A673 (cell line): ENCODE results near the gene ARPC1A. TPM values are rescaled to one million over a fixed set of nuclear protein-coding genes. Genes with fewer than 3 reads are reported as not detected.
"Not testable (repeated sequence)": the region's sequence is repeated elsewhere in the genome, so short reads cannot be mapped to it uniquely, and the experiment has no call there.

Experiments used
- BruUV-seq: library from RNA; stranded (reverse); fragments of 400-500 nt; replicated peaks from 2 replicates; lab custom pipeline; 2021; lab: Mats Ljungman, UMichigan
- CTCF ChIA-PET: fragments of 300-600 bp; sonication (Branson Sonifier 250); formaldehyde crosslinking; loops from one replicate; lab custom pipeline; 2022; ENCODE audit warnings: antibody characterized with exemption; lab: Charles Lee
- POLR2A ChIA-PET: fragments of 300-600 bp; sonication (Branson Sonifier 250); formaldehyde crosslinking; loops from one replicate; lab custom pipeline; 2022; ENCODE audit warnings: antibody characterized with exemption; ENCODE audit not compliant: low non-redundant PET; lab: Charles Lee
- DNase-seq: peaks from one replicate; pipeline ENCODE4 v3.0.0-alpha.2; 2015; ENCODE audit warnings: low spot score
- H3K27ac ChIP-seq: fragments of 200-600 bp; sonication (generic); 2 replicates; pipeline ENCODE4 v1.5.1; 2016; ENCODE audit warnings: mixed run types, low read depth, mild to moderate bottlenecking, mixed read lengths, antibody characterized with exemption, low read length; ENCODE audit not compliant: poor library complexity, severe bottlenecking
- H3K27me3 ChIP-seq: fragments of 200-600 bp; sonication (generic); replicated peaks from 2 replicates; pipeline ENCODE4 v1.6.1; 2017; ENCODE audit warnings: mixed run types, low read depth, mild to moderate bottlenecking, mixed read lengths, antibody characterized with exemption, low read length; ENCODE audit not compliant: insufficient read depth, poor library complexity
- H3K36me3 ChIP-seq: fragments of 200-600 bp; sonication (generic); 2 replicates; pipeline ENCODE4 v1.6.1; 2016; ENCODE audit warnings: mixed run types, mild to moderate bottlenecking, mixed read lengths, antibody characterized with exemption, low read length; ENCODE audit not compliant: insufficient read depth, poor library complexity, severe bottlenecking
- H3K4me1 ChIP-seq: fragments of 200-600 bp; sonication (generic); 2 replicates; pipeline ENCODE4 v1.6.1; 2017; ENCODE audit warnings: mixed run types, mild to moderate bottlenecking, mixed read lengths, antibody characterized with exemption, low read length; ENCODE audit not compliant: insufficient read depth, poor library complexity, severe bottlenecking
- H3K4me3 ChIP-seq: fragments of 200-600 bp; sonication (generic); 2 replicates; pipeline ENCODE4 v1.5.1; 2016; ENCODE audit warnings: low read depth, mixed run types, mild to moderate bottlenecking, mixed read lengths, low read length; ENCODE audit not compliant: poor library complexity, severe bottlenecking
- H3K9me3 ChIP-seq: fragments of 200-600 bp; sonication (generic); 2 replicates; pipeline ENCODE4 v1.6.1; 2016; ENCODE audit warnings: mixed run types, low read depth, mild to moderate bottlenecking, mixed read lengths, antibody characterized with exemption, low read length; ENCODE audit not compliant: poor library complexity, severe bottlenecking
- CTCF ChIP-seq: fragments of 300-800, 200-600 bp; sonication (generic); conservative IDR thresholded peaks from 2 replicates; pipeline ENCODE4 v1.5.1; 2017; ENCODE audit warnings: low read depth, mild to moderate bottlenecking, antibody characterized with exemption, low read length, moderate library complexity, mixed read lengths
- EZH2 ChIP-seq: fragments of 200-600 bp; sonication (generic); IDR thresholded peaks from 2 replicates; pipeline ENCODE4 v1.6.1; 2017; ENCODE audit warnings: borderline replicate concordance, low read depth, mild to moderate bottlenecking, mixed read lengths, antibody characterized with exemption, low read length; ENCODE audit not compliant: poor library complexity, severe bottlenecking
- intact Hi-C: fragments of 100-400 bp; cut with micrococcal nuclease; formaldehyde crosslinking; loops from one replicate; pipeline ENCODE4 v1.10.0; 2022; ENCODE audit not compliant: unreplicated experiment
- total RNA-seq: library from RNA; stranded (reverse); gene quantifications from 2 replicates; pipeline ENCODE4 v1.2.3, GENCODE V29; 2021

The ARPC1A gene
- total RNA-seq, 1 experiment from 2014 or later: 167 TPM

- Histone ChIP-seq H3K9me3 (no peaks in the 10 kb centered on the region), H3K4me1 (peaks cover 22% of the 10 kb centered on the region), H3K27ac (peak overlapping the region; percentile 99), H3K27me3 (no peaks in the 10 kb centered on the region), H3K4me3 (no peak overlapping the region), H3K36me3 (peaks cover 50% of the 10 kb centered on the region)
- ChIA-PET POLR2A (interaction anchor here (0.6 kb wide), 1 partner anchor 12 kb away, joined by 3 read pairs; no protein-coding TSS in a partner anchor), CTCF (no interaction called here)
- intact Hi-C loops: no loop called here
- BruUV-seq: no TSS peak
- DNase-seq: no peak
- TF ChIP-seq EZH2 (no peak), CTCF (no peak)
Observed at GRCh38 chr7:99410635-99411034, 84.9 kb downstream of the ARPC1A start.

GRCh38 chr7:99415513-99416127 is 89.9 kb downstream of the ARPC1A start:
- H3K27me3 ChIP-seq, H3K4me1 ChIP-seq, H3K9me3 ChIP-seq, intact Hi-C loops, BruUV-seq, CTCF ChIA-PET, H3K4me3 ChIP-seq, H3K27ac ChIP-seq: not testable (repeated sequence)
- H3K36me3 ChIP-seq: peaks cover 92% of the 10 kb centered on the region
- DNase-seq: peak; percentile 53
- POLR2A ChIA-PET: interaction anchor here (0.6 kb wide), 1 partner anchor 298 kb away, joined by 3 read pairs; no protein-coding TSS in a partner anchor
- TF ChIP-seq CTCF: peak; percentile 55

Other genes starting within 250 kb of the ARPC1A start
- 16.5 and 18.4 TPM in 2 replicates for gene SMURF1, start 181.8 kb upstream of the ARPC1A start, total RNA-seq
- gene KPNA7, start 117.8 kb upstream of the ARPC1A start, total RNA-seq: not detected in 2 replicates
- not detected in 2 replicates for gene MYH16, start 53.1 kb upstream of the ARPC1A start, total RNA-seq
- 29.9 and 39.8 TPM in 2 replicates for gene ARPC1B, start 48.8 kb downstream of the ARPC1A start, total RNA-seq
- gene PDAP1, start 82.7 kb downstream of the ARPC1A start, total RNA-seq: 157 and 164 TPM in 2 replicates
- gene BUD31, start 83.1 kb downstream of the ARPC1A start, total RNA-seq: 180 and 194 TPM in 2 replicates
- 8.4 and 11.8 TPM in 2 replicates for gene PTCD1, start 112.9 kb downstream of the ARPC1A start, total RNA-seq
- 75.3 and 87.5 TPM in 2 replicates for gene CPSF4, start 113.0 kb downstream of the ARPC1A start, total RNA-seq
- 411 and 461 TPM in 2 replicates for gene ATP5MF, start 140.3 kb downstream of the ARPC1A start, total RNA-seq
- gene ZNF789, start 147.0 kb downstream of the ARPC1A start, total RNA-seq: 17.0 and 18.2 TPM in 2 replicates
- gene ZNF394, start 174.4 kb downstream of the ARPC1A start, total RNA-seq: 19.3 and 20.2 TPM in 2 replicates
- gene ZKSCAN5, start 178.8 kb downstream of the ARPC1A start, total RNA-seq: 13.3 and 13.4 TPM in 2 replicates
- 6.1 and 8.4 TPM in 2 replicates for gene FAM200A, start 226.2 kb downstream of the ARPC1A start, total RNA-seq
- gene ZNF655, start 232.7 kb downstream of the ARPC1A start, total RNA-seq: 59.3 and 60.6 TPM in 2 replicates